HFF-Myc (cell line): Measurements from ENCODE around the gene ECM2.

Experiments
- DNase-seq: peaks from one replicate; pipeline ENCODE4 v3.0.0-alpha.2; 2011; ENCODE audit warnings: low read depth; ENCODE audit errors: extremely low read depth
- H3K4me3 ChIP-seq: replicated peaks from 2 replicates; pipeline ENCODE4 v1.5.1; 2011; ENCODE audit warnings: low read depth, mild to moderate bottlenecking, control low read depth, low read length
- TF ChIP-seq, protein P1 (sequence below): IDR thresholded peaks from 2 replicates; pipeline ENCODE4 v1.5.1; 2012; ENCODE audit warnings: mild to moderate bottlenecking, low read depth, low read length, control low read depth; ENCODE audit errors: missing control alignments

ECM2 gene

DNA sequence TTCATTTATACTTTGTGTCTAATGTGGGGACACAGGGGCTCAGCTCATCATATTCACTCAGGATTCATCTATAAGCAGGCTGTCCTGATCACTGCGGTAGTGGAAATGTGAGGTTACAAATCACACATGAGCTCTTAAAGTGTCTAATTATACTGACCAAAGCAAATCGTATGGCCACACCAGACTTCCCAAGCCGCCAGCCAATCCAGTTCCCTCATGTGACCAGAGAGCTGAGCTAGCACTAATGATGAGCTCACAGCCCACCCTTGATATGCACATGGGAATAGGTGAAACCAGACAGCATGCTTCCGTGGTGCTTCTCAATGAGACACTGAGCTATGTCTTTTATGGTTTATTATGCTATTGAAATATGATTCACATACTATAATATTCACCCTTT lies 17.6 kb downstream of the ECM2 start:
- TF ChIP-seq, protein P1, sequence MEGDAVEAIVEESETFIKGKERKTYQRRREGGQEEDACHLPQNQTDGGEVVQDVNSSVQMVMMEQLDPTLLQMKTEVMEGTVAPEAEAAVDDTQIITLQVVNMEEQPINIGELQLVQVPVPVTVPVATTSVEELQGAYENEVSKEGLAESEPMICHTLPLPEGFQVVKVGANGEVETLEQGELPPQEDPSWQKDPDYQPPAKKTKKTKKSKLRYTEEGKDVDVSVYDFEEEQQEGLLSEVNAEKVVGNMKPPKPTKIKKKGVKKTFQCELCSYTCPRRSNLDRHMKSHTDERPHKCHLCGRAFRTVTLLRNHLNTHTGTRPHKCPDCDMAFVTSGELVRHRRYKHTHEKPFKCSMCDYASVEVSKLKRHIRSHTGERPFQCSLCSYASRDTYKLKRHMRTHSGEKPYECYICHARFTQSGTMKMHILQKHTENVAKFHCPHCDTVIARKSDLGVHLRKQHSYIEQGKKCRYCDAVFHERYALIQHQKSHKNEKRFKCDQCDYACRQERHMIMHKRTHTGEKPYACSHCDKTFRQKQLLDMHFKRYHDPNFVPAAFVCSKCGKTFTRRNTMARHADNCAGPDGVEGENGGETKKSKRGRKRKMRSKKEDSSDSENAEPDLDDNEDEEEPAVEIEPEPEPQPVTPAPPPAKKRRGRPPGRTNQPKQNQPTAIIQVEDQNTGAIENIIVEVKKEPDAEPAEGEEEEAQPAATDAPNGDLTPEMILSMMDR: no peak
- H3K4me3 ChIP-seq: no peak overlapping the region
- no peak for DNase-seq

DNA sequence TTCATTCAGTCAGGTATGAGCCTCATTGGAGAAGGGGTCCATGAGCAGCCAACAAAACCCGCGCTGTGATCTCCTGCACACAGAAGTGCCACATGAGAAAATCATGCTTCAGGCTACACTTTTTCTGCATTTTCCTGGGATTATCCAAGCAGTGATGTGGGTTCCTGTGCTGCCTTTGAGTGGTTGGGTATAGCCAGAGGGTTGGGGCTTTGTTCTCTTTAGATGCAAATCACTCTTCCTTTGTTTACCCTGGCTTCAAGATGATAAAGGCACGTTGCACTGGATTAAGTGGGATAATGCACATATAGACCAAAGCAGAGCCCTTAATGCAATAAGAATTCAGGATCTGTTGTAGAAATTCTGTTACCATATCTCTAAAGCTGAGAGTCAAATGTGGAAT lies 18.7 kb downstream of the ECM2 start:
- DNase-seq: no peak
- H3K4me3 ChIP-seq: no peak overlapping the region
- TF ChIP-seq, protein P1: no peak

DNA sequence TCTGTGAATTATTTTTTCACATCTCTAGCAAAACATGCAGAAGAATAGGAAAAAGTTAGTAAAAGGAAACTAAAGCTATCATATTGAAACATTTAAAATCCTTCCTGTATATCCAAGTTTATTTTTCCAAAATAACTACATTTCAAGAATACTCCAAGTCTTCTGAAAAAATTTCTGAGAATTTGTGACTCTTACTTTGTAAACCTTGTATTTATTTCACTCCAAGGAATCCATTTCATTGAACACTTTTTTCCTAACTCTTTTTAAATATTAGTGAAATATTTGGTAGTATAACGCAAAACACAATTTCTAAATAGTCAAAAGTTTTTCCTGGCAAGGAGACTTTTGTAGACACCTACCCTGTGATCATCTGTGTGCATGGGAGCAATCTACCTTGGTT lies 19.3 kb downstream of the ECM2 start:
- no peak for DNase-seq
- H3K4me3 ChIP-seq: no peak overlapping the region
- TF ChIP-seq, protein P1: no peak

DNA sequence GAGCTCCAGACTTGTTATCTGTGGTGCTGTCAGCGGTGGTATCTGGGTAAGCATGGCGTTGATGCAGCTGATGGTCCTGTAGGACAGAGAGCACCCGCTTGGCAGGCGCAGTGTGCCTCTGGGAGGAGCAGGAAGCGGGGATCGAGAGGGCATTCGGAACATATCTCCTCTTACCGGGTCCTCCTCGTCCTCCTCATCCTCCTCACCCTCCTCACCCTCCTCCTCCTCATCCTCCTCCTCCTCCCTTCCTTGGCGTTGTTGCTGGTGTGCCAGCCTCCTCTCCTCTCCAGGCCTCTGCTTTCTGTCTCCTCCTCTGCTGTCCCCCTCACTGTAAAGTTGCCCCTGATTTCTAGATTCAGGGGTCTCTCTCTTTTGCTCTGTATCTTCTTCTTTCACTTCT lies 21.2 kb downstream of the ECM2 start:
- H3K4me3 ChIP-seq: no peak overlapping the region
- TF ChIP-seq, protein P1: no peak
- DNase-seq: no peak

DNA sequence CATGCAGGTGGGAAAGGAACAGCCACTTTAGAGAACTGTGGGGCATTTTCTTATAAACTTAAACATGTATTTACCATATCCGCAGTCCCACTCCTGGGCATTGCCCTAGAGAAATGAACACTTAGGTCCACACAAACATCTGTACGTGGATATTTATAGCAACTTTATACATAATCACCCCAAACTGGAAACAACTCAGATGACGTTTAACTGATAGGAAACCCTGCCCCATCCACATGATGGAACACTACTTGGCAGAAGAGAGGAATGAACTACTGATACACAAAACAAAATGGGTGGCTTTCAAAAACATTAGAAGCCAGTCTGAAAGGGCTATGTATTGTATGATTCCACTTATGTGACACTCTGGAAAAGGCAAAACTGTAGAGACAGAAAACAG lies 22.4 kb downstream of the ECM2 start:
- H3K4me3 ChIP-seq: no peak overlapping the region
- DNase-seq: no peak
- TF ChIP-seq, protein P1: no peak

DNA sequence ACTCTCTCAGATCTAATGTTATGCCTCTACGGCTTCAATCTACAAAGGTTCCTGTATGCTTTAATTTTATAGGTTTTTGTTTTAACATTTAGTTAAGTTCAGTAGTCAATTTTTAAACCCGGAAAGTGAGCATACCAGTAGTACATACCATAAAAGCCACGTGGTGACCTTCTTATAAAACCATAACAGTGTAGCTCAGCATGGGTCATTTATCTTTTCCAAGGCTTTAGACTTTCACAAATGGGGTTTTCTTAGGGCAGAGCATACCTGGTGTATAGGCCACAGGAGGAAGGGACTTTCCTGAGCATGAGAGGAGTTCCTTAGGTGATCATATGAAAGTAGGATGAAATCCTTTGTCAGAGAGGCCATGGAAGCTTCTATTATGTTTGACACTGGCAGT lies 23.2 kb downstream of the ECM2 start:
- no peak overlapping the region for H3K4me3 ChIP-seq
- no peak for DNase-seq

DNA sequence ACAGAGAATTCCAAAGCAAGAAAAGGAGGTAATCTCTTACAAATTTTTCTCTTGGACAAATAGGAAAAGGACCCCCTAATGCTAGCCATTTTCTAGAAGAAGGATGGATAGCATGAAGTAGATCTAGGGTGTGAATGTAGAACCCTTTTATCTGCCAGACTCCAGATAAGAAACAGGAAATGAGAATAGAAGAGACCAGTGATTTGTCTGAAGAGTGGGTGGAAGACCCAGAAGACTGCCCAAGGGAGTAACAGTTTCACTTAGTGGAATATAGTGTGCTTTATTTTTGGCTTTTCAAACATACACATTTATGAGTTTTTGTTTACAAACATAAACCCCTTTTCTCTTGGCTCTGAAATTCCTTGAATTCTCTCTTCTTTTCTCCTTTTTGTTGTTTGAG lies 25.0 kb downstream of the ECM2 start:
- DNase-seq: no peak
- TF ChIP-seq, protein P1: no peak
- H3K4me3 ChIP-seq: no peak overlapping the region

More for the DNA sequence above, 23.2 kb downstream of the ECM2 start:
- TF ChIP-seq, protein P1: no peak
